Endothelial cell of umbilical vein (primary cell): ENCODE results near the gene CLSTN2. TPM values are rescaled to one million over a fixed set of nuclear protein-coding genes. Genes with fewer than 3 reads are reported as not detected.

Source experiments
- BruUV-seq: library from RNA; stranded (reverse); fragments of 400-500 nt; replicated peaks from 2 replicates; lab custom pipeline; 2021; lab: Mats Ljungman, UMichigan
- CTCF ChIA-PET: fragments of 300-600, 350-600 bp; sonication (Branson Sonifier 250); formaldehyde crosslinking; loops from one replicate; lab custom pipeline; 2021; ENCODE audit warnings: antibody characterized with exemption, inconsistent platforms; lab: Charles Lee
- POLR2A ChIA-PET: fragments of 300-600, 350-600 bp; sonication (Branson Sonifier 250); formaldehyde crosslinking; loops from one replicate; lab custom pipeline; 2021; ENCODE audit warnings: antibody characterized with exemption, inconsistent platforms; lab: Charles Lee
- DNase-seq: peaks from one replicate; pipeline ENCODE4 v3.0.0-alpha.2; 2011; ENCODE audit warnings: low read depth, low spot score
- FAIRE-seq: peaks from 2 replicates; lab custom pipeline; 2011; peaks lifted over from hg19 to GRCh38; lab: Jason Lieb, UNC
- H2AFZ ChIP-seq: 2 replicates; pipeline ENCODE4 v1.6.0; 2012; ENCODE audit warnings: low read depth, low read length, control low read depth, inconsistent platforms
- H3K27ac ChIP-seq: 2 replicates; pipeline ENCODE4 v1.5.1; 2011; ENCODE audit warnings: low read depth, mild to moderate bottlenecking, control low read depth, low read length, moderate library complexity; ENCODE audit not compliant: insufficient read depth
- H3K27me3 ChIP-seq, 2 experiments: 2 replicates each; pipeline versions ENCODE4 v1.6.0 to v1.6.1; 2011; ENCODE audit warnings: low read length in 2 of 2, mixed read lengths in 1 of 2; ENCODE audit not compliant: control insufficient read depth in 2 of 2, insufficient read depth in 2 of 2
- H3K36me3 ChIP-seq, 2 experiments: 2 replicates in 1 of 2; 3 replicates in 1 of 2; pipeline ENCODE4 v1.5.1; 2011; ENCODE audit warnings: low read length in 2 of 2, mild to moderate bottlenecking in 1 of 2, moderate library complexity in 1 of 2; ENCODE audit not compliant: control insufficient read depth in 2 of 2, insufficient read depth in 2 of 2; ENCODE audit errors: extremely low read depth in 1 of 2
- H3K4me1 ChIP-seq: 3 replicates; pipeline ENCODE4 v1.5.1; 2011; ENCODE audit warnings: mild to moderate bottlenecking, low read length; ENCODE audit not compliant: control insufficient read depth, insufficient read depth; ENCODE audit errors: extremely low read depth
- H3K4me2 ChIP-seq: 2 replicates; pipeline ENCODE4 v1.6.1; 2011; ENCODE audit warnings: low read length, control low read depth, mixed read lengths; ENCODE audit not compliant: insufficient read depth
- H3K4me3 ChIP-seq, 3 experiments: fragments of 200-600 bp in 1 of 3; sonication (generic), shearing (Covaris generic) in 1 of 3; replicated peaks in 1 of 3; 2 replicates each; pipeline ENCODE4 v1.5.1; 2011 to 2016; ENCODE audit warnings: control low read depth in 3 of 3, low read length in 3 of 3, mild to moderate bottlenecking in 2 of 3, inconsistent platforms in 1 of 3, low read depth in 1 of 3, moderate library complexity in 1 of 3; ENCODE audit not compliant: insufficient read depth in 1 of 3
- H3K79me2 ChIP-seq: 2 replicates; pipeline ENCODE4 v1.6.0; 2012; ENCODE audit warnings: low read length, inconsistent platforms; ENCODE audit not compliant: control insufficient read depth, insufficient read depth
- H3K9ac ChIP-seq: replicated peaks from 2 replicates; pipeline ENCODE3; 2011; ENCODE audit warnings: low read length, control low read depth; ENCODE audit not compliant: insufficient read depth; ENCODE audit errors: extremely low read depth
- H3K9me1 ChIP-seq: replicated peaks from 3 replicates; pipeline ENCODE4 v1.6.0; 2011; ENCODE audit warnings: mild to moderate bottlenecking, low read length; ENCODE audit not compliant: control insufficient read depth, insufficient read depth; ENCODE audit errors: extremely low read depth
- H3K9me3 ChIP-seq: replicated peaks from 2 replicates; pipeline ENCODE4 v1.5.1; 2012; ENCODE audit warnings: low read length, inconsistent platforms; ENCODE audit not compliant: control insufficient read depth, insufficient read depth
- H4K20me1 ChIP-seq: replicated peaks from 2 replicates; pipeline ENCODE3; 2011; ENCODE audit warnings: mild to moderate bottlenecking, low read length; ENCODE audit not compliant: control insufficient read depth, insufficient read depth; ENCODE audit errors: extremely low read depth
- CTCF ChIP-seq, 2 donors: IDR thresholded peaks; 1 replicate in 1 of 2; 2 replicates in 1 of 2; pipeline ENCODE4 v1.5.1; 2011; ENCODE audit warnings: low read length in 2 of 2, mild to moderate bottlenecking in 2 of 2, moderate library complexity in 2 of 2, control low read depth in 1 of 2, inconsistent platforms in 1 of 2, low read depth in 1 of 2; ENCODE audit not compliant: insufficient read depth in 1 of 2; ENCODE audit errors: extremely low read depth in 1 of 2
- EZH2 ChIP-seq: IDR thresholded peaks from 2 replicates; pipeline ENCODE4 v1.6.1; 2012; ENCODE audit warnings: borderline replicate concordance, low read depth, mild to moderate bottlenecking, moderate library complexity, low read length, inconsistent platforms; ENCODE audit not compliant: severe bottlenecking
- FOS ChIP-seq: IDR thresholded peaks from 2 replicates; pipeline ENCODE4 v1.6.1; 2011; ENCODE audit warnings: mild to moderate bottlenecking, low read length, moderate library complexity, borderline replicate concordance; ENCODE audit not compliant: insufficient read depth
- JUN ChIP-seq: IDR thresholded peaks from 2 replicates; pipeline ENCODE4 v1.6.1; 2011; ENCODE audit warnings: borderline replicate concordance, low read depth; ENCODE audit not compliant: insufficient read length, insufficient read depth
- MAX ChIP-seq: IDR thresholded peaks from 2 replicates; pipeline ENCODE4 v1.6.1; 2011; ENCODE audit not compliant: insufficient read depth, insufficient read length
- MYC ChIP-seq: IDR thresholded peaks from one replicate; pipeline ENCODE4 v1.6.1; 2011; ENCODE audit warnings: mild to moderate bottlenecking, low read depth, low read length
- POLR2A ChIP-seq: IDR thresholded peaks from 2 replicates; pipeline ENCODE4 v1.6.1; 2012; ENCODE audit warnings: low read depth, mild to moderate bottlenecking, control low read depth, low read length
- POLR2AphosphoS5 ChIP-seq: IDR thresholded peaks from 2 replicates; pipeline ENCODE4 v1.6.1; 2012; ENCODE audit warnings: low read depth, mild to moderate bottlenecking, control low read depth, low read length, moderate library complexity; ENCODE audit not compliant: insufficient read depth
- dilution Hi-C: fragments of 300-500 bp; cut with MboI; formaldehyde crosslinking; loops from one replicate; pipeline ENCODE4 v1.15.0; 2019; ENCODE audit warnings: low sequenced_read_pairs; ENCODE audit not compliant: extremely low pct_ligation_motif_present
- intact Hi-C: fragments of 100-400 bp; cut with micrococcal nuclease; formaldehyde crosslinking; loops from one replicate; pipeline ENCODE4 v1.10.0; 2022
- polyA plus RNA-seq, 4 experiments: library from polyadenylated mRNA; depleted of rRNA in 3 of 4; stranded (reverse) in 3 of 4; unstranded in 1 of 4; fragments of >200 nt; gene quantifications; 2 replicates each; pipeline versions ENCODE4 v1.2.1 to v1.2.3, GENCODE V29; 2011 to 2012; ENCODE audit warnings: missing spikeins in 1 of 4
- total RNA-seq: library from RNA; stranded (reverse); gene quantifications from 2 replicates; pipeline ENCODE4 v1.2.3, GENCODE V29; 2021

The CLSTN2 gene
- total and polyA plus RNA-seq, 2 donors (not counting 3 experiments of a cell fraction or from before 2014, with no cell fraction given), result 0.26 to 0.38 TPM

GRCh38 chr3:140334132-140334929 lies 399.3 kb downstream of the CLSTN2 start:
- BruUV-seq, result no TSS peak
- Histone ChIP-seq H3K4me3 (no peak overlapping the region), H3K36me3 (no peaks in the 10 kb centered on the region), H3K27me3 (no peaks in the 10 kb centered on the region), H3K9me3 (no peaks in the 10 kb centered on the region), H3K4me2 (no peak overlapping the region), H3K9ac (no peak overlapping the region), H3K27ac (no peak overlapping the region), H4K20me1 (no peaks in the 10 kb centered on the region), H2AFZ (no peak overlapping the region), H3K9me1 (no peaks in the 10 kb centered on the region), H3K4me1 (no peaks in the 10 kb centered on the region), H3K79me2 (no peaks in the 10 kb centered on the region)
- intact Hi-C loops, result no loop called here
- CTCF ChIA-PET, result no interaction called here
- no peak for DNase-seq
- FAIRE-seq, result no peak
- TF ChIP-seq MYC, result no peak
- TF ChIP-seq CTCF (IDR thresholded peaks at IDR 0.05; ENCODE audit: extremely low read depth in 1 of 2, insufficient read depth in 1 of 2, low read depth in 1 of 2, low read length in 2 of 2), result no peak
- no peak for TF ChIP-seq JUN
- no peak for TF ChIP-seq EZH2
- no peak for TF ChIP-seq POLR2A
- no peak for TF ChIP-seq POLR2AphosphoS5
- no peak for TF ChIP-seq MAX
- no peak for TF ChIP-seq FOS
- dilution Hi-C loops, result no loop called here
- POLR2A ChIA-PET, result no interaction called here
